CD4-positive, alpha-beta T cell (primary cell): ENCODE measurements around the gene CD47. TPM values are rescaled to one million over a fixed set of nuclear protein-coding genes. Genes with fewer than 3 reads are reported as not detected.

Experiments used
- ATAC-seq: fragments of 200-7000 bp; cut with Tn5 transposase; one replicate; pipeline ENCODE4 v1.10.0; 2022; ENCODE audit warnings: mild to moderate bottlenecking; ENCODE audit not compliant: poor library complexity
- CTCF ChIA-PET: fragments of 350-600 bp; sonication (Branson Sonifier 250); formaldehyde crosslinking; loops from one replicate; lab custom pipeline; 2021; ENCODE audit warnings: antibody characterized with exemption, inconsistent platforms; lab: Charles Lee
- POLR2A ChIA-PET: fragments of 350-600 bp; sonication (Branson Sonifier 250); formaldehyde crosslinking; loops from one replicate; lab custom pipeline; 2021; ENCODE audit warnings: antibody characterized with exemption, inconsistent platforms; lab: Charles Lee
- DNase-seq, 14 experiments: peaks; one replicate each; pipeline ENCODE4 v3.0.0-alpha.2; 2013 to 2020; ENCODE audit warnings: mixed read lengths in 2 of 14
- H3K27ac ChIP-seq, 2 donors: one replicate each; pipeline versions ENCODE4 v1.5.1 to v1.7.0; 2013; ENCODE audit warnings: low read length in 2 of 2, low read depth in 1 of 2, mild to moderate bottlenecking in 1 of 2
- H3K27me3 ChIP-seq, 2 experiments: 1 replicate in 1 of 2; 2 replicates in 1 of 2; pipeline versions ENCODE4 v1.6.1 to v1.7.0; 2013; ENCODE audit warnings: low read length in 2 of 2, control low read depth in 1 of 2, mild to moderate bottlenecking in 1 of 2, moderate library complexity in 1 of 2; ENCODE audit not compliant: insufficient read depth in 2 of 2, control insufficient read depth in 1 of 2
- H3K36me3 ChIP-seq: one replicate; pipeline ENCODE4 v1.6.1; 2013; ENCODE audit warnings: low read length, control low read depth; ENCODE audit not compliant: insufficient read depth
- H3K4me1 ChIP-seq: one replicate; pipeline ENCODE4 v1.6.1; 2013; ENCODE audit warnings: low read length, control low read depth; ENCODE audit not compliant: insufficient read depth
- H3K4me3 ChIP-seq: one replicate; pipeline ENCODE4 v1.5.1; 2013; ENCODE audit warnings: mild to moderate bottlenecking, low read length, moderate library complexity
- H3K9me3 ChIP-seq, 2 experiments: 1 replicate in 1 of 2; 2 replicates in 1 of 2; pipeline versions ENCODE4 v1.6.1 to v1.7.0; 2013; ENCODE audit warnings: low read length in 2 of 2, mild to moderate bottlenecking in 2 of 2, control low read depth in 1 of 2, moderate library complexity in 1 of 2; ENCODE audit not compliant: control insufficient read depth in 1 of 2, insufficient read depth in 1 of 2
- H3K27ac Mint-ChIP-seq: one replicate; pipeline ENCODE4 v1.8.0; 2020; ENCODE audit warnings: mixed read lengths
- H3K27me3 Mint-ChIP-seq: one replicate; pipeline ENCODE4 v1.8.0; 2021; ENCODE audit warnings: mixed read lengths
- H3K36me3 Mint-ChIP-seq: one replicate; pipeline ENCODE4 v1.8.0; 2021; ENCODE audit warnings: low read depth, mixed read lengths
- H3K4me1 Mint-ChIP-seq: one replicate; pipeline ENCODE4 v1.8.0; 2021; ENCODE audit warnings: low read depth, mixed read lengths
- H3K4me3 Mint-ChIP-seq: one replicate; pipeline ENCODE4 v1.8.0; 2020; ENCODE audit warnings: mild to moderate bottlenecking, mixed read lengths
- H3K9me3 Mint-ChIP-seq: one replicate; pipeline ENCODE4 v1.8.0; 2020; ENCODE audit warnings: mixed read lengths
- intact Hi-C, 2 experiments: fragments of 100-400 bp; cut with DNase I in 1 of 2; cut with micrococcal nuclease in 1 of 2; formaldehyde crosslinking; loops; one replicate each; pipeline versions ENCODE4 v1.15.1 to v1.9.0; 2023 to 2025; cut with DNase I, micrococcal nuclease
- total RNA-seq, 174 experiments: library from RNA in 2 of 174; stranded (reverse) in 2 of 174; gene quantifications; one replicate each; pipeline ENCODE4 v1.2.3 and lab custom pipeline; 2021 to 2026
- TF ChIP-seq, protein P1 (sequence below): fragments of 200-600 bp; IDR thresholded peaks from one replicate; pipeline ENCODE4 v1.8.0; 2022; ENCODE audit warnings: antibody characterized with exemption, mild to moderate bottlenecking

CD47 gene
- total RNA-seq, 2 experiments from 2014 or later, result 166 to 170 TPM

DNA sequence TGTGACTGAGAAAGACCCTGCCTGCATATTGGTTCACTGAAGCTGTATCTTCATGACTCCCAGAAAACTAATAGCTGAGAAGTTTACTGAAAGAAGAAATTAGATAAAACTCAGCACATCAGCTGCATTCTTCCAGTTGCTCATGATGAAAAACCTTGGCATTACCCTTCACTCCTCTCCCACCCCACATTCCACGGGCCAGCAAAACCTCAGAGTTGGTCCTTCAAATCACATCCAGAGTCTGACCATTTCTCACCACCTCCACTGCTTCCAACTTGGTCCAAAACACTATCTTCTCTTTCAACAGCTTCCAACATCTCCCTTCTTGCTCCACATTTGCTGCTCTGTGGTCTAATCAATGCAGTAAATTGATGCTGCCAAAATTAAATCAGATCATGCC, 97.1 kb downstream of the CD47 start:
- POLR2A ChIA-PET, result no interaction called here
- no peaks in the 10 kb centered on the region for H3K9me3 ChIP-seq
- H3K27ac ChIP-seq, result no peak overlapping the region
- no peak for DNase-seq
- H3K4me1 Mint-ChIP-seq, result peaks cover 7% of the 10 kb centered on the region
- H3K4me3 ChIP-seq, result no peak overlapping the region
- intact Hi-C loops, result no loop called here
- H3K27me3 Mint-ChIP-seq, result no peaks in the 10 kb centered on the region
- CTCF ChIA-PET, result no interaction called here
- H3K9me3 Mint-ChIP-seq, result no peaks in the 10 kb centered on the region
- H3K36me3 Mint-ChIP-seq, result no peaks in the 10 kb centered on the region
- no peak for ATAC-seq
- no peak overlapping the region for H3K27ac Mint-ChIP-seq
- no peaks in the 10 kb centered on the region for H3K36me3 ChIP-seq
- TF ChIP-seq, protein P1, sequence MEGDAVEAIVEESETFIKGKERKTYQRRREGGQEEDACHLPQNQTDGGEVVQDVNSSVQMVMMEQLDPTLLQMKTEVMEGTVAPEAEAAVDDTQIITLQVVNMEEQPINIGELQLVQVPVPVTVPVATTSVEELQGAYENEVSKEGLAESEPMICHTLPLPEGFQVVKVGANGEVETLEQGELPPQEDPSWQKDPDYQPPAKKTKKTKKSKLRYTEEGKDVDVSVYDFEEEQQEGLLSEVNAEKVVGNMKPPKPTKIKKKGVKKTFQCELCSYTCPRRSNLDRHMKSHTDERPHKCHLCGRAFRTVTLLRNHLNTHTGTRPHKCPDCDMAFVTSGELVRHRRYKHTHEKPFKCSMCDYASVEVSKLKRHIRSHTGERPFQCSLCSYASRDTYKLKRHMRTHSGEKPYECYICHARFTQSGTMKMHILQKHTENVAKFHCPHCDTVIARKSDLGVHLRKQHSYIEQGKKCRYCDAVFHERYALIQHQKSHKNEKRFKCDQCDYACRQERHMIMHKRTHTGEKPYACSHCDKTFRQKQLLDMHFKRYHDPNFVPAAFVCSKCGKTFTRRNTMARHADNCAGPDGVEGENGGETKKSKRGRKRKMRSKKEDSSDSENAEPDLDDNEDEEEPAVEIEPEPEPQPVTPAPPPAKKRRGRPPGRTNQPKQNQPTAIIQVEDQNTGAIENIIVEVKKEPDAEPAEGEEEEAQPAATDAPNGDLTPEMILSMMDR, result no peak
- no peaks in the 10 kb centered on the region for H3K27me3 ChIP-seq
- H3K4me3 Mint-ChIP-seq, result no peak overlapping the region
- H3K4me1 ChIP-seq, result peaks cover 5% of the 10 kb centered on the region

Other genes starting within 250 kb of the CD47 start
- 10 to 100 TPM; 56.6 to 58.6 TPM for gene IFT57, start 131.4 kb upstream of the CD47 start, total RNA-seq
- gene HHLA2, start 205.5 kb upstream of the CD47 start, total RNA-seq, result under 1 TPM; 0.36 TPM